Upper lobe of left lung (tissue), 6 donors: ENCODE data around the gene NHSL1. TPM values are rescaled to one million over a fixed set of nuclear protein-coding genes. Genes with fewer than 3 reads are reported as not detected.

Experiments
- ATAC-seq, 2 donors: fragments of 200-7000 bp; cut with Tn5 transposase; one replicate each; pipeline ENCODE4 v1.9.1; 2022; ENCODE audit warnings: mild to moderate bottlenecking in 2 of 2, moderate library complexity in 2 of 2; ENCODE audit not compliant: low FRiP score in 2 of 2
- DNase-seq, 2 donors: peaks; one replicate each; pipeline ENCODE4 v3.0.0-alpha.2; 2019 to 2020
- H3K27ac ChIP-seq, 4 donors: fragments of 200-600 bp; sonication (generic); one replicate each; pipeline ENCODE4 v1.5.1; 2016 to 2019
- H3K27me3 ChIP-seq, 4 donors: fragments of 200-600 bp; sonication (generic); one replicate each; pipeline ENCODE4 v1.5.1; 2017 to 2019
- H3K36me3 ChIP-seq, 4 donors: fragments of 200-600 bp; sonication (generic); one replicate each; pipeline ENCODE4 v1.5.1; 2016 to 2019
- H3K4me1 ChIP-seq, 4 donors: fragments of 200-600 bp; sonication (generic); one replicate each; pipeline ENCODE4 v1.5.1; 2018 to 2019
- H3K4me3 ChIP-seq, 4 donors: fragments of 200-600 bp; sonication (generic); one replicate each; pipeline ENCODE4 v1.5.1; 2017 to 2019; ENCODE audit warnings: mild to moderate bottlenecking in 2 of 4, moderate library complexity in 1 of 4
- H3K9me3 ChIP-seq, 4 donors: fragments of 200-600 bp; sonication (generic); one replicate each; pipeline ENCODE4 v1.5.1; 2018 to 2019
- EP300 ChIP-seq, 4 donors: sonication (generic); formaldehyde crosslinking; IDR thresholded peaks; one replicate each; pipeline ENCODE4 v1.5.1; 2017; ENCODE audit warnings: antibody characterized with exemption in 4 of 4, control low read depth in 2 of 4
- POLR2A ChIP-seq, 4 donors: fragments of 450-650 bp; IDR thresholded peaks; one replicate each; pipeline ENCODE4 v1.5.1; 2016 to 2017; ENCODE audit warnings: antibody characterized with exemption in 4 of 4, mild to moderate bottlenecking in 2 of 4
- POLR2AphosphoS5 ChIP-seq, 2 donors: sonication (generic); formaldehyde crosslinking; IDR thresholded peaks; one replicate each; pipeline ENCODE4 v1.5.1; 2017; ENCODE audit warnings: antibody characterized with exemption in 2 of 2
- WGBS, 2 donors: methylation state at CpG; one replicate each; pipeline ENCODE4 v1.1.5; 2017 to 2018; 5-methylcytosine and 5-hydroxymethylcytosine counted together
- total RNA-seq, 6 donors: library from RNA; depleted of rRNA in 4 of 6; stranded (reverse); fragments of >200 nt in 4 of 6; gene quantifications; one replicate each; pipeline versions ENCODE4 v1.1.0 to v1.2.1, GENCODE V29; 2016 to 2021
- TF ChIP-seq, protein P1 (sequence below), 6 experiments: fragments of 450-650 bp in 4 of 6; fragments of 200-600 bp in 2 of 6; sonication (generic) in 2 of 6; IDR thresholded peaks; one replicate each; pipeline ENCODE4 v1.5.1; 2016 to 2019; ENCODE audit warnings: antibody characterized with exemption in 6 of 6
- donor health status: DM: no; HTN: no; CAD: no; lungs with moderate emphysema.
- donor health status: DM: no; HTN: yes; CAD: no; lungs with severe emphysema.

Gene NHSL1
- total RNA-seq, 6 donors from 2014 or later, result 37.3 to 80.2 (median 56.6) TPM

DNA sequence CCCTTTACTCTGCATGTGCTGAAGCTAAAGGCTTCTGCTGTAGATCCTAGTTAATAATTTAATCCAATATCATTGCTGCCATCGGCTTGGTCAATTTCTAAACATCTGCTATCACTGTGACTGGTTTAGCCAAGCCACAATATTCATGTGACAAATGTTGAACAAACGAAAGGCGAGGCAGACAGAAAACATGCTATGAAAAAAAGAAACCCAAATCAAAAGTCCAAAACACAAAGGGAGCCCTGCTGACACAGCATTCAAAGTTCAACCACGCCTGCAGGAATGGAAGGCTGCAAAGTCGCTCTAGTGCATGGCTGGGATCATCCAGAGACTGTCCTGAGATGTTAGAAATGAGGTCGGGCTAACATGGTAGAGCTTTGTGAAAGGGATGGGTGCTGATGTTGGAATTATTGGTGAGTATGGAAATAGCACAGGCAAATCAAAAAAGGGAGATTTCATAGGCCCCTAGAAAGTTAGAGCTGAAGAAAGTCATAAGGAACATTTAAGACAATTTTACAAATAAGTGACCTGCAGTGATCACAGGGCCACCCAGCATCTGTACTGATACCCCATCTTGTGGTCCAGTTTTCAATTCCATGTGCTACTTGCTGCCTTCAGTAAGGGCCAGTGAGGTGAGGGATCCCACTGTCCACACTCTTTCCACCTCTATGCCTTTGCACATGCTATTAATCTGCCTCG, 8.8 kb upstream of the NHSL1 start:
- H3K4me3 ChIP-seq, result no peak overlapping the region
- H3K4me1 ChIP-seq, result peaks cover 0 to 13% (median 0%) of the 10 kb centered on the region in 4 donors
- WGBS, 2 donors, result 79 to 81% methylated on average over 7 of the region's 7 CpGs
- ATAC-seq (no peak), DNase-seq (no peak)
- H3K27ac ChIP-seq, result no peak overlapping the region
- H3K27me3 ChIP-seq, result no peaks in the 10 kb centered on the region
- no peaks in the 10 kb centered on the region for H3K9me3 ChIP-seq
- H3K36me3 ChIP-seq, result no peaks in the 10 kb centered on the region
- TF ChIP-seq, protein P1, sequence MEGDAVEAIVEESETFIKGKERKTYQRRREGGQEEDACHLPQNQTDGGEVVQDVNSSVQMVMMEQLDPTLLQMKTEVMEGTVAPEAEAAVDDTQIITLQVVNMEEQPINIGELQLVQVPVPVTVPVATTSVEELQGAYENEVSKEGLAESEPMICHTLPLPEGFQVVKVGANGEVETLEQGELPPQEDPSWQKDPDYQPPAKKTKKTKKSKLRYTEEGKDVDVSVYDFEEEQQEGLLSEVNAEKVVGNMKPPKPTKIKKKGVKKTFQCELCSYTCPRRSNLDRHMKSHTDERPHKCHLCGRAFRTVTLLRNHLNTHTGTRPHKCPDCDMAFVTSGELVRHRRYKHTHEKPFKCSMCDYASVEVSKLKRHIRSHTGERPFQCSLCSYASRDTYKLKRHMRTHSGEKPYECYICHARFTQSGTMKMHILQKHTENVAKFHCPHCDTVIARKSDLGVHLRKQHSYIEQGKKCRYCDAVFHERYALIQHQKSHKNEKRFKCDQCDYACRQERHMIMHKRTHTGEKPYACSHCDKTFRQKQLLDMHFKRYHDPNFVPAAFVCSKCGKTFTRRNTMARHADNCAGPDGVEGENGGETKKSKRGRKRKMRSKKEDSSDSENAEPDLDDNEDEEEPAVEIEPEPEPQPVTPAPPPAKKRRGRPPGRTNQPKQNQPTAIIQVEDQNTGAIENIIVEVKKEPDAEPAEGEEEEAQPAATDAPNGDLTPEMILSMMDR (IDR thresholded peaks at IDR 0.05), result no peak
- TF ChIP-seq POLR2A (IDR thresholded peaks at IDR 0.05), result no peak
- no peak for TF ChIP-seq EP300 (IDR thresholded peaks at IDR 0.05)
- TF ChIP-seq POLR2AphosphoS5 (IDR thresholded peaks at IDR 0.05), result no peak

DNA sequence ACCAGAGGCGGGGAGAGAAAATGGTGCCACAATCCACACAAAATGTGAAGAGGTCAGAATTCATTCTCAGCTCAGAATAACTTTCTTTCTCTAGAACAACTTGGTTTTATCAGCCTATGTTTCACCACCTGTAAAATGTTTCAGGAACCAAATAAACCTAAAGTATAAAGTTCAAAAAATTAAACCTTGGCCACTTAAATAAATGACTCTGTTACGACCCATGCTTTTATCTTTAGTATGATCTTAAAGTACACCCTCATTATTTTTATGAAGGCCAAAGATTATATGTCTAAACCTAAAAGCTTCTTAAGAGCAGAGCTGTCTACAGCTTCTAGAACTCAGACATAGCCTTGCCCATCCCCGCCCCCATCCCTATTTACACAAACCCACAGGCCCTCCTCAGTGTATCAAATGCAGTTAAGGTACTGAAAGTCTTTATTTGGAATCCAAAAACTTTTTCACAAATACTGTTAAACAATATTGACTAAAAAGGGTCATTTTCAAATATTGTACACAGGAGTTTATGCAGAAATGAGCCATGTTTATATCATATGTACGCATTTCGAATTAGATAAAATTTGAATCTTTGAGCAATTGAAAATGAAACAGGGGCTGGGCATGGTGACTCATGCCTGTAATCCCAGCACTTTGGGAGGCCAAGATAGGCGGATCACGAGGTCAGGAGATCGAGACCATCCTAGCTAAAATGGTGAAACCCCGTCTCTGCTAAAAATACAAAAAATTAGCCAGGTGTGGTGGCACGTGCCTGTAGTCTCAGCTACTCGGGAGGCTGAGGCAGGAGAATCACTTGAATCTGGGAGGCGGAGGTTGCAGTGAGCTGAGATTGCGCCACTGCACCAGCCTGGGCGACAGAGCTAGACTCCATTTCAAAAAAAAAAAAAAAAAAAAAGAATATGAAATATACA, 5.7 kb upstream of the NHSL1 start:
- Histone ChIP-seq H3K4me1 (peaks cover 0 to 13% (median 0%) of the 10 kb centered on the region in 4 donors), H3K4me3 (no peak overlapping the region), H3K27ac (no peak overlapping the region), H3K27me3 (no peaks in the 10 kb centered on the region), H3K9me3 (no peaks in the 10 kb centered on the region), H3K36me3 (no peaks in the 10 kb centered on the region)
- WGBS, 2 donors, result 90 to 91% methylated on average over 14 of the region's 14 CpGs
- TF ChIP-seq EP300 (IDR thresholded peaks at IDR 0.05) (no peak), POLR2AphosphoS5 (IDR thresholded peaks at IDR 0.05) (no peak)
- TF ChIP-seq, protein P1 (IDR thresholded peaks at IDR 0.05), result no peak
- ATAC-seq (no peak), DNase-seq (no peak)

DNA sequence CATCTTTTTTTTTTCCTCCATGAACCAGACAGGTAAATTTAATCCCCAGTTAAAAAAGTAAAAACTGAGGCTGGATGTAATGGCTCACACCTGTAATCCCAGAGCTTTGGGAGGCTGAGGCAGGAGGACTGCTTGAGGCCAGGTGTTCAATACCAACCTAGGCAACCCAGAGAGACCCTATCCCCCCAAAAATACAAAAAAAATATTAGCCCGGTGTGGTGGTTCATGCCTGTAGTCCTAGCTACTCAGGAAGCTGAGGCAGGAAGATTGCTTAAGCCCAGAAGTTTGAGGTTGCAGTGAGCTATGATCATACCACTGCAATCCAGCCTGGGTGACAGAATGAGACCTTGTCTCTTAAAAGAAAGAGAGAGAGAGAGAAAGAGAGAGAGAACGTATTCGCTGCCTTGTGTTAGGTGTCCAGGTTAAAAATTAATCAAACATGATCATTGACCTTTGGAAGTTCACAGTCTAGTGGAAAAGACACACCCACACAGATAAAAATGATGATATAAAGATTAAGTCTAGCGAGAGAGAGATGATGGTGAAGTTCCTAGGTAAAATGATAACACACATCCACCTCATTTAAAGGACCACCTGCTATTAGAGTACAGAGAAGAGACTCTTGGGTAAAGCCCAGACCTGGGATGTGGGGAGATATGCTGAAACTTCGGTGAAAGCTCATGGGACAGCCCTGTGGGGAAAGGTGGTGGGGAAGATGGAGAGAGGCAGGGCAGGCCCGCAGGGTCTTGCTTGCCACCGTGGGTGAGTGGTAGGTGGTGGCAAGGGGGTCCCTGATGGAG, 4.8 kb upstream of the NHSL1 start:
- WGBS, 2 donors, result 69 to 76% methylated on average over 7 of the region's 7 CpGs
- Histone ChIP-seq H3K4me3 (no peak overlapping the region), H3K36me3 (no peaks in the 10 kb centered on the region), H3K4me1 (peaks cover 0 to 13% (median 5%) of the 10 kb centered on the region in 4 donors), H3K27me3 (no peaks in the 10 kb centered on the region), H3K9me3 (no peaks in the 10 kb centered on the region), H3K27ac (no peak overlapping the region)
- ATAC-seq, result peak in 1 of 2 donors; percentile 43
- no peak for DNase-seq
- TF ChIP-seq POLR2AphosphoS5 (IDR thresholded peaks at IDR 0.05) (no peak), POLR2A (IDR thresholded peaks at IDR 0.05) (no peak), EP300 (IDR thresholded peaks at IDR 0.05) (no peak)
- TF ChIP-seq, protein P1 (IDR thresholded peaks at IDR 0.05), result no peak

DNA sequence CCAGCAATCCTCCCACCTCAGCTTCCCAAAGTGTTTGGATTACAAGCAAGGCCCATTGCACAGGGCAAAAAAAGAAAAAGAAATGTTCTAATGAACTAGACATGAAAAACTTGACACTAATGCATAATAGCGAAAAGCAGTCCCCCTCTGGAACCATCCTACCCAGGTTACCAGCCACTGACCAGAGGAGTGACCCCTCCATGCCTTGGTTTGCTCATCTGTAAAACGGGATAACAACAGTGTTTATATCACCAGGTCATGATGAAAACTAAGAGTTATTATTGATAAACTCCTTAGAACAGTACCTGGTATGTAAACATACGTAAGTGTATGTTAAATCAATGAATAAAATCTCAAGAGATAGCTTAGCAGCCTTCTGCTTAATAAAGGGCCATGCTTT, 3.3 kb upstream of the NHSL1 start:
- Histone ChIP-seq H3K27ac (no peak overlapping the region), H3K36me3 (no peaks in the 10 kb centered on the region), H3K4me1 (peaks cover 0 to 9% (median 6%) of the 10 kb centered on the region in 4 donors), H3K4me3 (no peak overlapping the region), H3K27me3 (no peaks in the 10 kb centered on the region), H3K9me3 (no peaks in the 10 kb centered on the region)
- ATAC-seq (no peak), DNase-seq (no peak)
- 89 to 96% methylated on average over 3 of the region's 3 CpGs for WGBS, 2 donors
- TF ChIP-seq POLR2A (IDR thresholded peaks at IDR 0.05), result no peak
- no peak for TF ChIP-seq EP300 (IDR thresholded peaks at IDR 0.05)
- TF ChIP-seq POLR2AphosphoS5 (IDR thresholded peaks at IDR 0.05), result no peak
- TF ChIP-seq, protein P1 (IDR thresholded peaks at IDR 0.05), result no peak
